ENCODE data around the gene AHCTF1. TPM values are rescaled to one million over a fixed set of nuclear protein-coding genes. Genes with fewer than 3 reads are reported as not detected.
A peak's percentile ranks its signal among the peaks of the same experiment; 100 is the strongest.

The AHCTF1 gene
- total and polyA plus RNA-seq, 4 experiments from 2014 or later: 5.7 to 59.0 (median 38.8) TPM

DNA sequence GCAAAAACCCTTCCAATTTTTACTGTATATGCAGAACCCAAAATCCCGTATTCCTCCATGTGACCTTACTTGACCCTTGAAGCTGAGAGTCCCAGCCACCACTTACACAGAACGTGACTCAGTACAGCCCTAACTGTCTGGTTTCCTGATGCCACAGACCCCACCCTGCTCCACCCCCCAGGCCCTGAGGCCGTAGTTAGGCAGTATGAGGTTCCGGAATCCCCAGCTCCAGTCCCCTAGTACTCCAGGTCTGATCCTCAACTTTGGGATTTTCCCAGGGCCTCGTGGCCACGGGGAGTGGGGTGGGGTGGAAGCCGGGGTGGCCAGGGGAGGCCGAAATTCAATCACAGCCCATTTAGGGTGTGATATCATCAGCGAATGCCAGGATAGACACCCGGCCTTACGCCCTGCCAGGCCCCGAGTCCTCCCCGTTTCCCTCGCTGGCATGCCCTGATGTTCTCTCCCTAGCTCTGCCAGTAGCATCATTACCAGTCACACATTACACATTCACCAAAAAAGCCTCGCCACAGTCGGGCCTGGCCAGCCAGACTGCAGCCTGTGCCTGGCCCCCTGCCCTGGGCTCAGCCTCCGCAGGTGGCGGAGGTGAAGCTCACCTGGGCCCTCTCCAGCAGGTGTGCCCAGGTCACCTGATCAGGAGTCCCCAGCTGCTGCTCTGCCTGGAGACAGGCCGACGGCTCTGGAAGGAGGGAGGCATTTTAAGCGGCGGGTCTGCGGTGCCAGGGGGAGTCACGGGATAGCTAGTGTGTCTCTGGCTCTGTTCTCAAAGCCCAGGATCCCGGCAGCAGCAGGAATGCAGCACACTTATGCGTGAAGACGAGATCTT is 136.7 kb downstream of the AHCTF1 start:
- no peaks in the 10 kb centered on the region for H3K9me3 ChIP-seq (ENCODE audit: control insufficient read depth in 1 of 2, low read length in 2 of 2)
- H3K27ac ChIP-seq (ENCODE audit: low read depth, low read length): no peak overlapping the region
- H3K4me3 Mint-ChIP-seq: no peak overlapping the region
- intact Hi-C loops (cut with micrococcal nuclease): no loop called here
- H3K36me3 ChIP-seq (ENCODE audit: insufficient read depth, low read length): no peaks in the 10 kb centered on the region
- peak overlapping the region in 1 of 7 donors; percentile 45 for H3K27ac Mint-ChIP-seq
- no peaks in the 10 kb centered on the region for H3K36me3 Mint-ChIP-seq
- H3K4me1 ChIP-seq (ENCODE audit: insufficient read depth, low read length): no peaks in the 10 kb centered on the region
- POLR2A ChIA-PET (ENCODE audit: partially characterized antibody): no interaction called here
- no peak overlapping the region for H3K4me3 ChIP-seq (ENCODE audit: low read length in 2 of 2)
- peaks cover 1 to 5% of the 10 kb centered on the region in 2 donors for H3K27me3 Mint-ChIP-seq
- no peaks in the 10 kb centered on the region for H3K4me1 Mint-ChIP-seq
- H3K27me3 ChIP-seq (ENCODE audit: insufficient read depth, low read length): no peaks in the 10 kb centered on the region
- H3K9me3 Mint-ChIP-seq: no peaks in the 10 kb centered on the region
- DNase-seq: no peak
- CTCF ChIA-PET (ENCODE audit: partially characterized antibody): no interaction called here

DNA sequence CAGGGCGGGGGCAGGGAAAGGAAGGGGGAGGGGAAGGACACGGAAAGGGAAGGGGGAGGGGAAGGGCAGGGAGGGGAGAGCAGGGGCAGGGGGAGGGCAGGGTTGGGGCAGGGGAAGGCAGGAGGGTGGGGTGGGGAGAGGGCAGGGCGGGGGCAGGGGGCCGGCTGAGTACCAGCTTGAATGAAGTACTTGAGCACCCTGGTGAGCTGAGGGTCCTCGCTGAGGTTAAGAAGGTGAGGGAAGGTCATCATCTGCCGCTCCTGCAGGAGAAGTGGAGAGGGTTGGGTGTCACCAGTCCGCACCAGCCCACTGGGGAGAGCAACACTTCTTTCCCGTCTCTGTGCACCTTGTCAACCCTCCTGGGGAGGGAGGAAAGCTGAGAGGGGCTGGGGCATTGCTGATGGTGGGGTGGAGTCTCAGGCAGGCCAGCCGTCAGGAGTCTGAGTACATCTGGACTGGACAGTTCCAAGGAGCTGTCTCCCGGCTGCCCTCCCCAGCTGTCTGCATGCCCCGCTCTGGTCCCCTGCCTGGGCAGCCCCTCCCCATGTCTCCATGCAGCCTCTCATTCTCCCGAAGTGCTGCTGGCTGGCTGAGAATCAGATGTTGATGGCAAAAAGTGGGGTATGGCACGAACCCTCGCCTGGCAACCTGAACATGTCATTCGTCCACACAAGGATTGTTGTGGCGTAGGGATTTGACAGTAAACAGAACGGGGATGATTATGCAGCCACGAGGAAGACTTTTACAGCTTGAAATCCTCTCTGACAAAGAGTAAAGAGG is 137.5 kb downstream of the AHCTF1 start:
- Histone ChIP-seq H3K4me1 (ENCODE audit: insufficient read depth, low read length) (no peaks in the 10 kb centered on the region), H3K36me3 (ENCODE audit: insufficient read depth, low read length) (no peaks in the 10 kb centered on the region), H3K27me3 (ENCODE audit: insufficient read depth, low read length) (no peaks in the 10 kb centered on the region), H3K4me3 (ENCODE audit: low read length in 2 of 2) (no peak overlapping the region), H3K9me3 (ENCODE audit: control insufficient read depth in 1 of 2, low read length in 2 of 2) (no peaks in the 10 kb centered on the region), H3K27ac (ENCODE audit: low read depth, low read length) (no peak overlapping the region)
- peaks cover 3 to 5% of the 10 kb centered on the region in 2 donors for H3K27me3 Mint-ChIP-seq
- no peaks in the 10 kb centered on the region for H3K9me3 Mint-ChIP-seq
- intact Hi-C loops (cut with micrococcal nuclease): no loop called here
- H3K27ac Mint-ChIP-seq: no peak overlapping the region
- POLR2A ChIA-PET (ENCODE audit: partially characterized antibody): no interaction called here
- H3K4me1 Mint-ChIP-seq: peaks cover 0 to 2% (median under 1%) of the 10 kb centered on the region in 4 donors
- CTCF ChIA-PET (ENCODE audit: partially characterized antibody): no interaction called here
- H3K4me3 Mint-ChIP-seq: no peak overlapping the region
- no peak for DNase-seq
- no peaks in the 10 kb centered on the region for H3K36me3 Mint-ChIP-seq

DNA sequence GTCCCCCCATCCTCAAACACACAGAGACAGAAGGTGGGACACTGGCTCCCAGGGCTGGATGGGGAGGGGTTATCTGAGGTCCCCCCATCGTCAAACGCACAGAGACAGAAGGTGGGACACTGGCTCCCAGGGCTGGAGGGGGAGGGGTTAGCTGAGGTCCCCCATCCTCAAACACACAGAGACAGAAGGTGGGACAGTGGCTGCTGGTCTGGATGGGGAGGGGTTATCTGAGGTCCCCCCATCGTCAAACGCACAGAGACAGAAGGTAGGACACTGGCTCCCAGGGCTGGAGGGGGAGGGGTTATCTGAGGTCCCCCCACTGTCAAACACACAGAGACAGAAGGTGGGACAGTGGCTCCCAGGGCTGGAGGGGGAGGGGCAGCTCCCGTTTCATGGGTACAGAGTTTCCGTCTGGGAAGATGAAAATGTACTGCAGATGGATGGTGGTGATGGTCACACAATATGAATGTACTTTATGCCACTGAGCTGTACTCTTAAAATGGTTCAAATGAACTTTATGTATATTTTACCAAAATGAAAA is 138.3 kb downstream of the AHCTF1 start:
- DNase-seq: no peak
- POLR2A ChIA-PET (ENCODE audit: partially characterized antibody): no interaction called here
- H3K27me3 ChIP-seq (ENCODE audit: insufficient read depth, low read length): no peaks in the 10 kb centered on the region
- peaks cover 4 to 5% of the 10 kb centered on the region in 2 donors for H3K27me3 Mint-ChIP-seq
- no peaks in the 10 kb centered on the region for H3K9me3 ChIP-seq (ENCODE audit: control insufficient read depth in 1 of 2, low read length in 2 of 2)
- no peaks in the 10 kb centered on the region for H3K36me3 ChIP-seq (ENCODE audit: insufficient read depth, low read length)
- intact Hi-C loops (cut with micrococcal nuclease): no loop called here
- H3K36me3 Mint-ChIP-seq: no peaks in the 10 kb centered on the region
- no peak overlapping the region for H3K4me3 ChIP-seq (ENCODE audit: low read length in 2 of 2)
- no peak overlapping the region for H3K4me3 Mint-ChIP-seq
- no peak overlapping the region for H3K27ac ChIP-seq (ENCODE audit: low read depth, low read length)
- no peaks in the 10 kb centered on the region for H3K4me1 ChIP-seq (ENCODE audit: insufficient read depth, low read length)
- no peak overlapping the region for H3K27ac Mint-ChIP-seq
- H3K9me3 Mint-ChIP-seq: peaks cover 0 to 2% (median 0%) of the 10 kb centered on the region in 8 donors
- CTCF ChIA-PET (ENCODE audit: partially characterized antibody): no interaction called here
- peaks cover 0 to 7% (median 2%) of the 10 kb centered on the region in 4 donors for H3K4me1 Mint-ChIP-seq

DNA sequence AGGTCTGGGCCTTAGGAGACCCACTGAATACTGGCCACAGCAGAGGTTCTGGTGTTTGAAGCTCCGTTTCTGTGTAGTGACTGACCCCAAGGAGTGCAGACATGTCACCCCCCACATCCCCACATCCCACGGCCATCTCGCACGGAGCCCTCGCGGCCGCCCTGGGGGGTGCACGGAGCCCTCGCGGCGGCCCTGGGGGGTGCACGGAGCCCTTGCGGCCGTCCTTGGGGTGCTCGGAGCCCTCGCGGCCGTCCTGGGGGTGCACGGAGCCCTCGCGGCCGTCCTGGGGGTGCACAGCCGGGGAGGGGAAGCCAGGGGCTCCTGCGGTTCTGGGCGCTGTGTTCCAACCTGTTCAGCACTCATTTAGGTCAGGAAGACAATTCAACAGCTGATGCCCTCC is 139.1 kb downstream of the AHCTF1 start:
- intact Hi-C loops (cut with micrococcal nuclease): no loop called here
- ChIA-PET POLR2A (ENCODE audit: partially characterized antibody) (no interaction called here), CTCF (ENCODE audit: partially characterized antibody) (no interaction called here)
- H3K4me1 Mint-ChIP-seq: peaks cover 0 to 8% (median 2%) of the 10 kb centered on the region in 4 donors
- no peaks in the 10 kb centered on the region for H3K4me1 ChIP-seq (ENCODE audit: insufficient read depth, low read length)
- H3K27me3 ChIP-seq (ENCODE audit: insufficient read depth, low read length): no peaks in the 10 kb centered on the region
- H3K4me3 ChIP-seq (ENCODE audit: low read length in 2 of 2): no peak overlapping the region
- H3K27ac ChIP-seq (ENCODE audit: low read depth, low read length): no peak overlapping the region
- H3K9me3 Mint-ChIP-seq: peaks cover 0 to 2% (median 0%) of the 10 kb centered on the region in 8 donors
- peaks cover 4 to 5% of the 10 kb centered on the region in 2 donors for H3K27me3 Mint-ChIP-seq
- no peaks in the 10 kb centered on the region for H3K36me3 ChIP-seq (ENCODE audit: insufficient read depth, low read length)
- no peak overlapping the region for H3K27ac Mint-ChIP-seq
- H3K36me3 Mint-ChIP-seq: no peaks in the 10 kb centered on the region
- DNase-seq: no peak
- no peaks in the 10 kb centered on the region for H3K9me3 ChIP-seq (ENCODE audit: control insufficient read depth in 1 of 2, low read length in 2 of 2)
- no peak overlapping the region for H3K4me3 Mint-ChIP-seq

DNA sequence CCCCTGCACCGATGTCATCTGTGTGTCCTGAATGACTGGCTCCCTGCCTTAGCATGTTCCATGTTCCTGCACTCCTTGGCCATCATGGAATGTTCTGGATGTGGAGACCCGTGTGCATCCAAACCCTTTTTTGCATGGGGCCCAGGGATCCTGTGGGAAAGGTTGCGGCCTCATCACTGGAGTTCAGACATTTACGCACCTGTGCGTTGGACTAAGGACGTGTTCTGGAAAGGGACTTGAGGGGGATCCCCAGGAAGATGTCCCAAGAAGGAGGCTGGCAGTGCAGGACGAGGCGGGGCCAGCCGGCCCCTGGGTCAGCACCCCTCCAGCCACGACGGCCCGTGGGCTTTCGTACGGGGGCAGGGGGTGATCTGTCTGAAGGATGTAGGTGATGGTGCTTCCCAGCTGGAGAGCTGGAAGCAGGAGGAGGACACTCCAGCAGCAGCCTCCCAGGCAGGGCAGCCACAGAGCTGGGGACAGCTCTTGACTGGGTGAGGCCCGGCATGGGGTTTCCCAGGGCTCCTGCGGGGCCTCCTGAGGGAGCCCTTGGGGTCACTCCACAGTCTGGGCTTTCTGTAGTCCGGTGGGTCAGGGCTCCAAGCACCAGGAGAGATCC is 140.3 kb downstream of the AHCTF1 start:
- Mint-ChIP-seq H3K27ac (no peak overlapping the region), H3K4me1 (peaks cover 0 to 8% (median 2%) of the 10 kb centered on the region in 4 donors), H3K36me3 (no peaks in the 10 kb centered on the region), H3K9me3 (peaks cover 0 to 2% (median 0%) of the 10 kb centered on the region in 8 donors), H3K27me3 (peaks cover 4 to 5% of the 10 kb centered on the region in 2 donors), H3K4me3 (no peak overlapping the region)
- H3K4me3 ChIP-seq (ENCODE audit: low read length in 2 of 2): no peak overlapping the region
- H3K4me1 ChIP-seq (ENCODE audit: insufficient read depth, low read length): no peaks in the 10 kb centered on the region
- no peaks in the 10 kb centered on the region for H3K36me3 ChIP-seq (ENCODE audit: insufficient read depth, low read length)
- no peaks in the 10 kb centered on the region for H3K27me3 ChIP-seq (ENCODE audit: insufficient read depth, low read length)
- H3K9me3 ChIP-seq (ENCODE audit: control insufficient read depth in 1 of 2, low read length in 2 of 2): no peaks in the 10 kb centered on the region
- intact Hi-C loops (cut with micrococcal nuclease): no loop called here
- H3K27ac ChIP-seq (ENCODE audit: low read depth, low read length): no peak overlapping the region
- DNase-seq: no peak
- ChIA-PET POLR2A (ENCODE audit: partially characterized antibody) (no interaction called here), CTCF (ENCODE audit: partially characterized antibody) (no interaction called here)

DNA sequence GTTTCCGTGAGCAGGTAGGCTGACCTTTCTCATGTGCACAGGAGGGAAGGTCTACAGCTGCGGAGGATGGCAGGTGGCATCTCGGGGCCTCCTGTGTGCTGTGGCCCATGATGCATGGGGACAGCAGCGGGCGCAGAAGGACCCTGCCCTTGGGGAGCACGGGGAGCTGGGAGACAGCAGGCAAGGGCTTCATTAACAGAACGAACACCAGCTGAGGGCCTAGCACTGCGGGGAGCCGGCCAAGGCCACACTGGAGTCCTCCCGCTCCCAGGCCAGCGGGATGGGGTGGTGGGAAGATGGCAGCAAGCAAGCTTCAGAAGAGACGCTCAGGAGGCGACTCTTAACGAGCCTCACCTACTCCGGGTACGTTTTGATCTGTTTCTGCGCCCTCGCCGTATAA is 140.9 kb downstream of the AHCTF1 start:
- Histone ChIP-seq H3K27ac (ENCODE audit: low read depth, low read length) (no peak overlapping the region), H3K4me1 (ENCODE audit: insufficient read depth, low read length) (no peaks in the 10 kb centered on the region), H3K27me3 (ENCODE audit: insufficient read depth, low read length) (no peaks in the 10 kb centered on the region), H3K4me3 (ENCODE audit: low read length in 2 of 2) (no peak overlapping the region), H3K9me3 (ENCODE audit: control insufficient read depth in 1 of 2, low read length in 2 of 2) (no peaks in the 10 kb centered on the region), H3K36me3 (ENCODE audit: insufficient read depth, low read length) (no peaks in the 10 kb centered on the region)
- H3K27ac Mint-ChIP-seq: no peak overlapping the region
- H3K4me1 Mint-ChIP-seq: peaks cover 0 to 8% (median 2%) of the 10 kb centered on the region in 4 donors
- no peak overlapping the region for H3K4me3 Mint-ChIP-seq
- intact Hi-C loops (cut with micrococcal nuclease): no loop called here
- H3K27me3 Mint-ChIP-seq: peaks cover 5% of the 10 kb centered on the region in 2 donors
- no peaks in the 10 kb centered on the region for H3K36me3 Mint-ChIP-seq
- H3K9me3 Mint-ChIP-seq: peaks cover 0 to 2% (median 0%) of the 10 kb centered on the region in 8 donors
- no peak for DNase-seq
- CTCF ChIA-PET (ENCODE audit: partially characterized antibody): no interaction called here
- POLR2A ChIA-PET (ENCODE audit: partially characterized antibody): no interaction called here

DNA sequence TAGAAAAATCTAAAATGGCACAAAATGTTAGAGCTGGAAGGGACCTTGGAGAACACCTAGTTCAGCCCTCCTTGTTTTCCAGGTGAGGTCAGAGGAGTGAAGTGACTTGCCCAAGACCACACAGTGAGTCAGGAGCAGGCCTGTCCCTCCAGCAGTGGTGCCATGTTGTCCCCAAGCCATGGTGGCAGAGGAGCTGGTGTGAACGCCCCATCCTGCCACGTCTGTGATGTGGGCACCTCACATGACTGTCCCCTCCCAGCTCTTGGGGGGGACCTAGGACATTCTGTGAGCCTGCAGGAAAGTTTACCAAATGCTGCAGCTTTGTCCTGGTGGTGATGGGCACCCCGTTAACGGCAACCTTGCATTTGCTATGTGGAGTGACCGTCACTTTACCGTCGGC is 141.4 kb downstream of the AHCTF1 start:
- H3K27ac Mint-ChIP-seq: no peak overlapping the region
- no peaks in the 10 kb centered on the region for H3K4me1 ChIP-seq (ENCODE audit: insufficient read depth, low read length)
- intact Hi-C loops (cut with micrococcal nuclease): no loop called here
- no peaks in the 10 kb centered on the region for H3K36me3 ChIP-seq (ENCODE audit: insufficient read depth, low read length)
- peaks cover 0 to 8% (median 2%) of the 10 kb centered on the region in 4 donors for H3K4me1 Mint-ChIP-seq
- CTCF ChIA-PET (ENCODE audit: partially characterized antibody): no interaction called here
- H3K27me3 Mint-ChIP-seq: peaks cover 4 to 5% of the 10 kb centered on the region in 2 donors
- POLR2A ChIA-PET (ENCODE audit: partially characterized antibody): interaction anchor here (0.7 kb wide), 1 partner anchor 9 kb away, joined by 3 read pairs; no protein-coding TSS in a partner anchor
- H3K36me3 Mint-ChIP-seq: no peaks in the 10 kb centered on the region
- no peak overlapping the region for H3K4me3 ChIP-seq (ENCODE audit: low read length in 2 of 2)
- no peak overlapping the region for H3K4me3 Mint-ChIP-seq
- H3K27me3 ChIP-seq (ENCODE audit: insufficient read depth, low read length): no peaks in the 10 kb centered on the region
- peaks cover 0 to 3% (median 0%) of the 10 kb centered on the region in 8 donors for H3K9me3 Mint-ChIP-seq
- H3K27ac ChIP-seq (ENCODE audit: low read depth, low read length): no peak overlapping the region
- no peaks in the 10 kb centered on the region for H3K9me3 ChIP-seq (ENCODE audit: control insufficient read depth in 1 of 2, low read length in 2 of 2)
- no peak for DNase-seq
